Liver (tissue), 9 donors: ENCODE data around the gene PSD4. TPM values are rescaled to one million over a fixed set of nuclear protein-coding genes. Genes with fewer than 3 reads are reported as not detected.

Experiments used
- DNase-seq: peaks from one replicate; pipeline ENCODE4 v3.0.0-alpha.2; 2017; ENCODE audit warnings: low spot score
- H3K27ac ChIP-seq, 2 donors: one replicate each; pipeline ENCODE4 v1.7.0; 2013; ENCODE audit warnings: inconsistent platforms in 2 of 2, low read length in 2 of 2, control low read depth in 1 of 2, low read depth in 1 of 2, mild to moderate bottlenecking in 1 of 2
- H3K27me3 ChIP-seq, 4 donors: one replicate each; pipeline versions ENCODE4 v1.6.1 to v1.7.0; 2013; ENCODE audit warnings: low read length in 3 of 4, inconsistent platforms in 1 of 4, mild to moderate bottlenecking in 1 of 4, moderate library complexity in 1 of 4; ENCODE audit not compliant: control insufficient read depth in 4 of 4, insufficient read depth in 4 of 4
- H3K36me3 ChIP-seq, 4 donors: one replicate each; pipeline versions ENCODE4 v1.6.1 to v1.7.0; 2013; ENCODE audit warnings: low read length in 3 of 4, mild to moderate bottlenecking in 3 of 4, low read depth in 1 of 4, moderate library complexity in 1 of 4; ENCODE audit not compliant: control insufficient read depth in 4 of 4, insufficient read depth in 3 of 4
- H3K4me1 ChIP-seq, 4 donors: one replicate each; pipeline versions ENCODE4 v1.6.1 to v1.7.0; 2013; ENCODE audit warnings: low read length in 3 of 4, mild to moderate bottlenecking in 3 of 4, moderate library complexity in 1 of 4; ENCODE audit not compliant: control insufficient read depth in 4 of 4, insufficient read depth in 4 of 4
- H3K4me3 ChIP-seq, 3 donors: one replicate each; pipeline versions ENCODE4 v1.6.1 to v1.7.0; 2013; ENCODE audit warnings: low read length in 3 of 3, control low read depth in 1 of 3, low read depth in 1 of 3, mild to moderate bottlenecking in 1 of 3
- H3K9ac ChIP-seq, 2 donors: one replicate each; pipeline ENCODE4 v1.7.0; 2013; ENCODE audit warnings: low read length in 2 of 2, mild to moderate bottlenecking in 2 of 2, moderate library complexity in 2 of 2, control low read depth in 1 of 2, low read depth in 1 of 2
- H3K9me3 ChIP-seq, 4 donors: one replicate each; pipeline versions ENCODE4 v1.6.1 to v1.7.0; 2013; ENCODE audit warnings: low read length in 3 of 4; ENCODE audit not compliant: control insufficient read depth in 4 of 4
- EGR1 ChIP-seq, 2 donors: IDR thresholded peaks; 2 replicates each; pipeline ENCODE4 v1.6.1; 2016 to 2018; ENCODE audit warnings: antibody characterized with exemption in 2 of 2, low read depth in 2 of 2
- FOXA2 ChIP-seq: IDR thresholded peaks from 2 replicates; pipeline ENCODE4 v1.6.1; 2016; ENCODE audit warnings: antibody characterized with exemption
- GABPA ChIP-seq, 2 donors: IDR thresholded peaks in 1 of 2; conservative IDR thresholded peaks in 1 of 2; 2 replicates each; pipeline ENCODE4 v1.6.1; 2016; ENCODE audit warnings: antibody characterized with exemption in 2 of 2, mild to moderate bottlenecking in 1 of 2, moderate library complexity in 1 of 2
- HNF4G ChIP-seq: IDR thresholded peaks from 2 replicates; pipeline ENCODE4 v1.6.1; 2016; ENCODE audit warnings: antibody characterized with exemption
- JUND ChIP-seq, 2 donors: IDR thresholded peaks; 2 replicates each; pipeline ENCODE4 v1.6.1; 2016; ENCODE audit warnings: antibody characterized with exemption in 2 of 2
- MAX ChIP-seq: IDR thresholded peaks from 2 replicates; pipeline ENCODE4 v1.6.1; 2016; ENCODE audit warnings: antibody characterized with exemption
- RAD21 ChIP-seq, 2 donors: IDR thresholded peaks; 2 replicates each; pipeline ENCODE4 v1.6.1; 2016; ENCODE audit warnings: antibody characterized with exemption in 2 of 2, mild to moderate bottlenecking in 2 of 2
- REST ChIP-seq: IDR thresholded peaks from 2 replicates; pipeline ENCODE4 v1.6.1; 2016; ENCODE audit warnings: antibody characterized with exemption, mild to moderate bottlenecking
- SP1 ChIP-seq: IDR thresholded peaks from 2 replicates; pipeline ENCODE4 v1.6.1; 2018; ENCODE audit warnings: antibody characterized with exemption, mild to moderate bottlenecking
- YY1 ChIP-seq: IDR thresholded peaks from 2 replicates; pipeline ENCODE4 v1.6.1; 2016; ENCODE audit warnings: antibody characterized with exemption, mild to moderate bottlenecking
- ZBTB33 ChIP-seq: IDR thresholded peaks from 2 replicates; pipeline ENCODE4 v1.6.1; 2016; ENCODE audit warnings: antibody characterized with exemption
- WGBS: extraction: QIAGEN DNeasy Blood & Tissue Kit; methylation state at CpG from one replicate; pipeline ENCODE4 v1.1.7; 2013; 5-methylcytosine and 5-hydroxymethylcytosine counted together
- polyA plus RNA-seq, 2 donors: library from polyadenylated mRNA; stranded (reverse) in 1 of 2; unstranded in 1 of 2; fragments of 200-250 nt in 1 of 2; fragments of >200 nt in 1 of 2; fragmentation: Nextera tagmentation in 1 of 2; extraction: Ambion mirVana in 1 of 2; gene quantifications; one replicate each; pipeline versions ENCODE4 v1.2.1 to v1.2.3, GENCODE V29; 2013 to 2015
- total RNA-seq, 2 donors: library from RNA; depleted of rRNA; stranded (reverse); fragments of >200 nt; gene quantifications; one replicate each; pipeline ENCODE4 v1.2.3, GENCODE V29; 2014
- donor health status: healthy.
- donor health status: healthy.
- donor health status: healthy.
- donor health status: healthy.
- donor health status: healthy.

The PSD4 gene
- total and polyA plus RNA-seq, 4 donors = 16.4 to 83.2 (median 34.4) TPM

GRCh38 chr2:113209011-113209645, 35.4 kb downstream of the PSD4 start:
- Histone ChIP-seq H3K27ac (no peak overlapping the region), H3K9me3 (no peaks in the 10 kb centered on the region), H3K27me3 (no peaks in the 10 kb centered on the region), H3K9ac (no peak overlapping the region), H3K36me3 (no peaks in the 10 kb centered on the region), H3K4me3 (no peak overlapping the region), H3K4me1 (peaks cover 0 to 5% (median 1%) of the 10 kb centered on the region in 4 donors)
- no peak for DNase-seq
- 78% methylated on average over 8 of the region's 8 CpGs for WGBS
- TF ChIP-seq FOXA2 (no peak), ZBTB33 (no peak), MAX (no peak), HNF4G (no peak), REST (no peak), RAD21 (IDR thresholded peaks at IDR 0.05) (no peak), GABPA (IDR thresholded peaks at IDR 0.05 in 1 of 2, conservative IDR thresholded peaks at IDR 0.05 in 1 of 2) (no peak), JUND (IDR thresholded peaks at IDR 0.05) (no peak), EGR1 (IDR thresholded peaks at IDR 0.05; ENCODE audit: low read depth in 2 of 2) (no peak), YY1 (no peak)

GRCh38 chr2:113209646-113210171, 35.9 kb downstream of the PSD4 start:
- Histone ChIP-seq H3K27ac (no peak overlapping the region), H3K27me3 (no peaks in the 10 kb centered on the region), H3K9ac (no peak overlapping the region), H3K4me3 (no peak overlapping the region), H3K9me3 (no peaks in the 10 kb centered on the region), H3K36me3 (no peaks in the 10 kb centered on the region), H3K4me1 (peaks cover 0 to 5% (median 0%) of the 10 kb centered on the region in 4 donors)
- no peak for TF ChIP-seq JUND (IDR thresholded peaks at IDR 0.05)
- no peak for TF ChIP-seq MAX
- no peak for TF ChIP-seq SP1
- DNase-seq = no peak
- WGBS = 84% methylated on average over 15 of the region's 15 CpGs
